Trophoblast cell (in vitro differentiated cells and primary cell): ENCODE results near the gene JMJD8.

Experiments used
- DNase-seq, 2 donors: peaks; one replicate each; pipeline ENCODE4 v3.0.0-alpha.2; 2016
- H2AFZ ChIP-seq: 2 replicates; pipeline ENCODE4 v1.6.1; 2013; ENCODE audit warnings: low read length, moderate library complexity, mild to moderate bottlenecking; ENCODE audit not compliant: insufficient read depth, poor library complexity
- H2AK5ac ChIP-seq: 2 replicates; pipeline ENCODE4 v1.6.1; 2013; ENCODE audit warnings: mild to moderate bottlenecking, low read length
- H2BK120ac ChIP-seq: 2 replicates; pipeline ENCODE4 v1.6.1; 2013; ENCODE audit warnings: low read length, mild to moderate bottlenecking, moderate library complexity; ENCODE audit not compliant: insufficient read depth, poor library complexity
- H2BK12ac ChIP-seq: 2 replicates; pipeline ENCODE4 v1.6.1; 2013; ENCODE audit warnings: mild to moderate bottlenecking, low read length, moderate library complexity
- H2BK5ac ChIP-seq: 2 replicates; pipeline ENCODE4 v1.6.1; 2013; ENCODE audit warnings: low read length, low read depth, moderate library complexity, mild to moderate bottlenecking; ENCODE audit not compliant: poor library complexity
- H3K14ac ChIP-seq: 2 replicates; pipeline ENCODE4 v1.6.1; 2013; ENCODE audit warnings: mild to moderate bottlenecking, low read length
- H3K18ac ChIP-seq: 2 replicates; pipeline ENCODE4 v1.6.1; 2013; ENCODE audit warnings: mild to moderate bottlenecking, low read length
- H3K23ac ChIP-seq: 2 replicates; pipeline ENCODE4 v1.6.1; 2013; ENCODE audit warnings: low read length
- H3K27ac ChIP-seq: 2 replicates; pipeline ENCODE4 v1.5.1; 2013; ENCODE audit warnings: low read depth, mild to moderate bottlenecking, inconsistent platforms, low read length, moderate library complexity
- H3K27me3 ChIP-seq: 2 replicates; pipeline ENCODE4 v1.6.1; 2013; ENCODE audit warnings: inconsistent platforms, mild to moderate bottlenecking, low read length, moderate library complexity; ENCODE audit not compliant: insufficient read depth
- H3K36me3 ChIP-seq, 2 experiments: 1 replicate in 1 of 2; 2 replicates in 1 of 2; pipeline ENCODE4 v1.6.1; 2013; ENCODE audit warnings: low read length in 2 of 2, mild to moderate bottlenecking in 2 of 2, moderate library complexity in 1 of 2; ENCODE audit not compliant: insufficient read depth in 2 of 2, control insufficient read depth in 1 of 2
- H3K4ac ChIP-seq: 2 replicates; pipeline ENCODE4 v1.6.1; 2013; ENCODE audit warnings: low read depth, mild to moderate bottlenecking, low read length, moderate library complexity
- H3K4me1 ChIP-seq, 2 experiments: 1 replicate in 1 of 2; 2 replicates in 1 of 2; pipeline ENCODE4 v1.6.1; 2013; ENCODE audit warnings: low read length in 2 of 2, mild to moderate bottlenecking in 2 of 2, moderate library complexity in 1 of 2; ENCODE audit not compliant: insufficient read depth in 2 of 2, control insufficient read depth in 1 of 2
- H3K4me2 ChIP-seq: 2 replicates; pipeline ENCODE4 v1.6.1; 2013; ENCODE audit warnings: inconsistent platforms, mild to moderate bottlenecking, low read length, moderate library complexity
- H3K4me3 ChIP-seq: 2 replicates; pipeline ENCODE4 v1.5.1; 2013; ENCODE audit warnings: mild to moderate bottlenecking, low read depth, low read length, inconsistent platforms
- H3K79me1 ChIP-seq: one replicate; pipeline ENCODE4 v1.6.1; 2013; ENCODE audit warnings: low read length
- H3K79me2 ChIP-seq: 2 replicates; pipeline ENCODE4 v1.6.1; 2013; ENCODE audit warnings: low read length, mild to moderate bottlenecking; ENCODE audit not compliant: control insufficient read depth, insufficient read depth, poor library complexity
- H3K9ac ChIP-seq: 2 replicates; pipeline ENCODE4 v1.6.1; 2013; ENCODE audit warnings: mild to moderate bottlenecking, low read length
- H3K9me3 ChIP-seq: 2 replicates; pipeline ENCODE4 v1.6.1; 2013; ENCODE audit warnings: low read depth, mild to moderate bottlenecking, control low read depth, inconsistent platforms, low read length; ENCODE audit not compliant: insufficient read depth
- H4K12ac ChIP-seq: 2 replicates; pipeline ENCODE4 v1.6.1; 2013; ENCODE audit warnings: low read depth, mild to moderate bottlenecking, low read length, moderate library complexity
- H4K8ac ChIP-seq: 2 replicates; pipeline ENCODE4 v1.6.1; 2013; ENCODE audit warnings: low read depth, mild to moderate bottlenecking, low read length, moderate library complexity
- H4K91ac ChIP-seq: one replicate; pipeline ENCODE4 v1.6.1; 2013; ENCODE audit warnings: low read depth, mild to moderate bottlenecking, low read length, moderate library complexity
- WGBS: extraction: QIAGEN DNeasy Blood & Tissue Kit; methylation state at CpG from one replicate; pipeline ENCODE4 v1.1.7; 2013; ENCODE audit warnings: missing lambda C conversion rate; ENCODE audit not compliant: insufficient read length, insufficient coverage; ENCODE audit errors: extremely low coverage; 5-methylcytosine and 5-hydroxymethylcytosine counted together

Gene JMJD8

DNA sequence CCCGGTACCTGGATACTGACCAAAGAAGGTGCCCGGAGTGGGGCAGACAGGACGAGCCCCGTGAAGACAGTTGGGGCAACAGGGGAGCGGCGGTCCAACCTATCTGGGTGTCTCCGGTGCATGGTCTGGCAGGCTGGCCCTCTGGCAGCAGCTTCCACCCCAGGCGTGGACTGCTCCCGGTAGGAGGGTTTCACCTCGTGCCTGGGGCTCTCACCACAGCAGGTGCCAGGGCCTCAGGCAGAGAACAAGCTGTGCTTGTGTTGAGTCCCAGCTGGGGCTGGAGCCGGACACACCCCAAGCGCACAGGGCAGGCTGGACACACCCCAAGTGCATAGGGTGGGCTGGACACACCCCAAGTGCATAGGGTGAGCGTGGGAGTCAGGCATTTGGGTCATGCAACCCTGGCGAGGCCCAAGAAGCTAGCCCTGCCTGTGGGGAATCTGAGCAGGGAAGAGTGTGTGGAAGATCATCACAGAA, 23.0 kb upstream of the JMJD8 start:
- no CpG with 5 or more reads among the region's 14 CpGs for WGBS
- no peak overlapping the region for H4K12ac ChIP-seq
- H4K8ac ChIP-seq = no peak overlapping the region

GRCh38 chr16:706189-707061, 22.3 kb upstream of the JMJD8 start:
- DNase-seq = no peak
- Histone ChIP-seq H4K12ac (no peak overlapping the region), H3K14ac (no peak overlapping the region), H3K4ac (no peak overlapping the region), H2BK5ac (no peak overlapping the region), H3K36me3 (no peaks in the 10 kb centered on the region), H3K27ac (no peak overlapping the region), H2AK5ac (no peak overlapping the region), H3K4me2 (no peak overlapping the region), H3K4me3 (no peak overlapping the region), H3K18ac (no peak overlapping the region), H2BK120ac (no peak overlapping the region), H3K9me3 (peaks cover 7% of the 10 kb centered on the region), H3K79me1 (no peaks in the 10 kb centered on the region), H3K4me1 (peaks cover 0 to 2% of the 10 kb centered on the region in 2 experiments), H3K23ac (no peak overlapping the region), H4K8ac (no peak overlapping the region), H4K91ac (no peak overlapping the region), H3K9ac (no peak overlapping the region), H2AFZ (no peak overlapping the region), H3K79me2 (no peaks in the 10 kb centered on the region), H3K27me3 (peaks cover 41% of the 10 kb centered on the region), H2BK12ac (no peak overlapping the region)
- no CpG with 5 or more reads among the region's 49 CpGs for WGBS

More for the DNA sequence above, 23.0 kb upstream of the JMJD8 start:
- no peak overlapping the region for H4K91ac ChIP-seq
- no peak overlapping the region for H3K14ac ChIP-seq
- no peak overlapping the region for H3K4ac ChIP-seq
- no peak overlapping the region for H2AK5ac ChIP-seq
- H3K9ac ChIP-seq = no peak overlapping the region
- H3K36me3 ChIP-seq = no peaks in the 10 kb centered on the region
- no peak overlapping the region for H2BK5ac ChIP-seq
- H3K18ac ChIP-seq = no peak overlapping the region
- peaks cover 34% of the 10 kb centered on the region for H3K27me3 ChIP-seq
- no peak overlapping the region for H3K23ac ChIP-seq
- H3K79me1 ChIP-seq = no peaks in the 10 kb centered on the region
- H3K4me1 ChIP-seq = peaks cover 0 to 2% of the 10 kb centered on the region in 2 experiments
- no peak for DNase-seq
- peaks cover 7% of the 10 kb centered on the region for H3K9me3 ChIP-seq
- no peak overlapping the region for H2BK12ac ChIP-seq
- no peak overlapping the region for H3K27ac ChIP-seq
- H3K4me3 ChIP-seq = no peak overlapping the region
- H3K4me2 ChIP-seq = no peak overlapping the region
- H2BK120ac ChIP-seq = no peak overlapping the region
- H2AFZ ChIP-seq = no peak overlapping the region
- no peaks in the 10 kb centered on the region for H3K79me2 ChIP-seq

- H3K18ac ChIP-seq = no peak within 1 kb of the TSS
- no peak within 1 kb of the TSS for H3K27ac ChIP-seq
- no peak within 1 kb of the TSS for H4K8ac ChIP-seq
- DNase-seq = no peak
- no peaks in the 10 kb centered on the region for H3K79me1 ChIP-seq
- no peaks in the 10 kb centered on the region for H3K36me3 ChIP-seq
- no peak within 1 kb of the TSS for H3K4me3 ChIP-seq
- H3K23ac ChIP-seq = no peak within 1 kb of the TSS
- H3K4me1 ChIP-seq = peaks cover 0 to 2% of the 10 kb centered on the region in 2 experiments
- H2BK12ac ChIP-seq = no peak within 1 kb of the TSS
- no peak within 1 kb of the TSS for H3K9ac ChIP-seq
- no peaks in the 10 kb centered on the region for H3K79me2 ChIP-seq
- H3K9me3 ChIP-seq = peaks cover 7% of the 10 kb centered on the region
- no peak within 1 kb of the TSS for H2AFZ ChIP-seq
- no peak within 1 kb of the TSS for H2AK5ac ChIP-seq
- no peak within 1 kb of the TSS for H3K4ac ChIP-seq
- H4K12ac ChIP-seq = no peak within 1 kb of the TSS
- H3K27me3 ChIP-seq = peaks cover 48% of the 10 kb centered on the region
- no CpG with 5 or more reads among the region's 115 CpGs for WGBS
- peak within 1 kb of the TSS; percentile 32 for H3K4me2 ChIP-seq
- H3K14ac ChIP-seq = no peak within 1 kb of the TSS
- no peak within 1 kb of the TSS for H4K91ac ChIP-seq
- H2BK120ac ChIP-seq = no peak within 1 kb of the TSS
- no peak within 1 kb of the TSS for H2BK5ac ChIP-seq
Observed at GRCh38 chr16:705431-706188, 21.5 kb upstream of the JMJD8 start, which contains the start of gene FBXL16. FBXL16 (minus strand) TSS chr16:705801; CDS start chr16:697405, 8,396 bp downstream.

DNA sequence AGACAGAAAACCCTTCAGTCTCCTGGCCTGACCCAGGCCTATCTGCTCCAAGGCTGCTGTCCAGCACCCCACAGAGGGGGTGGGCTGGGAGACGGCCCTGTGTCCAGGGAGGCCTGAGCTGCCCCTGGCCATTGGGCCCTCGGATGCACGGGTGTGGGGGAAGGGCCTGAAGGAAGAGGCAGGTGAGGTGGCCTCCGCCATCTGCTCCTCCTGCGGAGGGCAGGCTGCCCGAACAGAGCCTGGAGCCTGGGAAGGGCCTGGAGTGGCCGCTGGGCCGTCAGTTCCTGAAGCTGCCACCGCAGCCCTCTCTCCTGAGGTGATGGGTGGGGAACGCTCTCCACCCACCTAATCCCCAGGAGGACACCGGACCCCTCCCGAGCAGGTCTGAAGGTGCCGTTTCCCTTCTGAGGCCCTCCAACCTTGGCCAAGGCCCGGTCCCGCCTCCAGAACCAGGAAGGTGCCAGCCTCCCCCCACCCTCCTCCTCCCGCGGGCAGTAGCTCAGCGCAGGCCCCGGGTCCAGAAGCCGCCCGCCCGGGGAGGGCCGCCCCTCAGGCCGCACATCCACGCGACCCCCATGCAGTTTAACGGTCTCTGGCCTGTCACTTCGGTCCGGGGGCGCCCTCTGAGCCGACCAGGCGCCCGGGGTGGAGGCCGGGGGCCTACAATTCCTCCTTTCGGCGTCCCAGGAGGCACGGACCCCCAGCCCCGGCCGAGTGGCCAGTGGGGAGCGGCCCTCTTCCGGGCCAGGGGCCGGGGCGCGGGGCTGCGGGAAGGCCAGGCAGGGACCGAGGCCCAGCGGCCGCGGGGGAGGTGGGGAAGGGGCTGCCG, 20.6 kb upstream of the JMJD8 start:
- Histone ChIP-seq H2AK5ac (no peak overlapping the region), H3K4ac (no peak overlapping the region), H2BK5ac (no peak overlapping the region), H3K79me1 (no peaks in the 10 kb centered on the region), H3K9ac (no peak overlapping the region), H4K12ac (no peak overlapping the region), H3K4me3 (no peak overlapping the region), H4K8ac (no peak overlapping the region), H2BK120ac (no peak overlapping the region), H3K4me2 (no peak overlapping the region), H4K91ac (no peak overlapping the region), H3K4me1 (peaks cover 0 to 2% of the 10 kb centered on the region in 2 experiments), H3K14ac (no peak overlapping the region), H3K27ac (no peak overlapping the region), H3K27me3 (peaks cover 53% of the 10 kb centered on the region), H2BK12ac (no peak overlapping the region), H2AFZ (no peak overlapping the region), H3K23ac (no peak overlapping the region), H3K79me2 (no peaks in the 10 kb centered on the region), H3K9me3 (peaks cover 7% of the 10 kb centered on the region), H3K36me3 (no peaks in the 10 kb centered on the region), H3K18ac (no peak overlapping the region)
- no CpG with 5 or more reads among the region's 50 CpGs for WGBS
- DNase-seq = no peak
